B cell (primary cell): Measurements from ENCODE around the gene PCNX3. TPM values are rescaled to one million over a fixed set of nuclear protein-coding genes. Genes with fewer than 3 reads are reported as not detected.

Experiments used
- ATAC-seq: fragments of 200-7000 bp; cut with Tn5 transposase; one replicate; pipeline ENCODE4 v1.10.0; 2021; ENCODE audit warnings: low read depth, mild to moderate bottlenecking, moderate number of reproducible peaks, moderate library complexity
- CTCF ChIA-PET: fragments of 350-600 bp; sonication (Branson Sonifier 250); formaldehyde crosslinking; loops from one replicate; lab custom pipeline; 2021; ENCODE audit warnings: antibody characterized with exemption, inconsistent platforms; lab: Charles Lee
- POLR2A ChIA-PET: fragments of 350-600 bp; sonication (Branson Sonifier 250); formaldehyde crosslinking; loops from one replicate; lab custom pipeline; 2021; ENCODE audit warnings: antibody characterized with exemption; lab: Charles Lee
- DNase-seq: peaks from one replicate; pipeline ENCODE4 v3.0.0; 2013
- H2AFZ ChIP-seq: 2 replicates; pipeline ENCODE4 v1.6.1; 2012; ENCODE audit warnings: mild to moderate bottlenecking, low read depth, low read length; ENCODE audit not compliant: insufficient read depth, poor library complexity, severe bottlenecking
- H3K27ac ChIP-seq, 2 donors: 1 replicate in 1 of 2; 2 replicates in 1 of 2; pipeline ENCODE4 v1.5.1; 2012 to 2013; ENCODE audit warnings: low read length in 2 of 2, mild to moderate bottlenecking in 2 of 2, moderate library complexity in 1 of 2
- H3K27me3 ChIP-seq, 4 experiments: fragments of 200-600 bp in 1 of 4; sonication (generic) in 1 of 4; replicated peaks in 1 of 4; 1 replicate in 2 of 4; 2 replicates in 2 of 4; pipeline versions ENCODE4 v1.6.1 to v1.7.0; 2013 to 2016; ENCODE audit warnings: low read length in 3 of 4, mild to moderate bottlenecking in 2 of 4, mixed read lengths in 1 of 4, moderate library complexity in 1 of 4; ENCODE audit not compliant: insufficient read depth in 4 of 4, control insufficient read depth in 3 of 4; ENCODE audit errors: control extremely low read depth in 1 of 4
- H3K36me3 ChIP-seq, 2 experiments: replicated peaks in 1 of 2; 1 replicate in 1 of 2; 2 replicates in 1 of 2; pipeline versions ENCODE4 v1.6.1 to v1.7.1; 2013; ENCODE audit warnings: low read length in 1 of 2; ENCODE audit not compliant: insufficient read depth in 2 of 2, control insufficient read depth in 1 of 2; ENCODE audit errors: control extremely low read depth in 1 of 2, extremely low read depth in 1 of 2
- H3K4me1 ChIP-seq, 2 donors: fragments of 200-600 bp in 1 of 2; sonication (generic) in 1 of 2; 1 replicate in 1 of 2; 2 replicates in 1 of 2; pipeline versions ENCODE4 v1.5.1 to v1.6.1; 2013 to 2017; ENCODE audit warnings: low read length in 2 of 2; ENCODE audit not compliant: control insufficient read depth in 2 of 2, insufficient read depth in 2 of 2
- H3K4me2 ChIP-seq: replicated peaks from 2 replicates; pipeline ENCODE3; 2012; ENCODE audit warnings: mild to moderate bottlenecking, low read depth, low read length; ENCODE audit not compliant: poor library complexity, severe bottlenecking
- H3K4me3 ChIP-seq, 5 experiments: fragments of 200-600 bp in 1 of 5; sonication (generic) in 1 of 5; 1 replicate in 3 of 5; 2 replicates in 2 of 5; pipeline versions ENCODE4 v1.5.1 to v1.7.0; 2011 to 2016; ENCODE audit warnings: low read length in 4 of 5, mild to moderate bottlenecking in 4 of 5, low read depth in 2 of 5, control low read depth in 1 of 5, moderate library complexity in 1 of 5; ENCODE audit not compliant: insufficient read depth in 1 of 5; ENCODE audit errors: control extremely low read depth in 1 of 5, extremely low read depth in 1 of 5
- H3K79me2 ChIP-seq: fragments of 200-600 bp; sonication (generic); one replicate; pipeline ENCODE4 v1.6.0; 2016; ENCODE audit warnings: low read length; ENCODE audit not compliant: control insufficient read depth, insufficient read depth
- H3K9ac ChIP-seq: fragments of 200-600 bp; sonication (generic); 2 replicates; pipeline ENCODE4 v1.6.1; 2017; ENCODE audit warnings: mild to moderate bottlenecking, low read length, moderate library complexity
- H3K9me3 ChIP-seq, 3 donors: one replicate each; pipeline versions ENCODE4 v1.6.1 to v1.7.1; 2013; ENCODE audit warnings: low read length in 2 of 3; ENCODE audit not compliant: control insufficient read depth in 2 of 3, insufficient read depth in 1 of 3; ENCODE audit errors: control extremely low read depth in 1 of 3
- H4K20me1 ChIP-seq: 2 replicates; pipeline ENCODE4 v1.6.0; 2012; ENCODE audit warnings: mild to moderate bottlenecking, low read length; ENCODE audit not compliant: insufficient read depth, control insufficient read depth, poor library complexity, severe bottlenecking
- H3K27ac Mint-ChIP-seq: one replicate; pipeline ENCODE4 v1.8.0; 2021; ENCODE audit warnings: mixed read lengths
- H3K27me3 Mint-ChIP-seq: one replicate; pipeline ENCODE4 v1.8.0; 2021; ENCODE audit warnings: mixed read lengths
- H3K4me1 Mint-ChIP-seq: one replicate; pipeline ENCODE4 v1.8.0; 2021; ENCODE audit warnings: mixed read lengths
- H3K4me3 Mint-ChIP-seq: one replicate; pipeline ENCODE4 v1.8.0; 2021; ENCODE audit warnings: mixed read lengths
- H3K9me3 Mint-ChIP-seq: one replicate; pipeline ENCODE4 v1.8.0; 2022; ENCODE audit warnings: mixed read lengths; ENCODE audit not compliant: insufficient read depth
- EZH2 ChIP-seq: IDR thresholded peaks from 2 replicates; pipeline ENCODE4 v1.6.1; 2012; ENCODE audit warnings: borderline replicate concordance, low read depth, mild to moderate bottlenecking, moderate library complexity, low read length; ENCODE audit not compliant: insufficient read depth, poor library complexity, severe bottlenecking
- WGBS: methylation state at CpG from one replicate; pipeline ENCODE4 v1.1.5; 2013; ENCODE audit warnings: missing lambda C conversion rate; ENCODE audit not compliant: insufficient coverage; 5-methylcytosine and 5-hydroxymethylcytosine counted together
- intact Hi-C: fragments of 100-400 bp; cut with micrococcal nuclease; formaldehyde crosslinking; loops from one replicate; pipeline ENCODE4 v1.10.0; 2022
- polyA plus RNA-seq: library from polyadenylated mRNA; depleted of rRNA; stranded (reverse); fragments of >200 nt; gene quantifications from 2 replicates; pipeline ENCODE4 v1.2.3, GENCODE V29; 2012
- total RNA-seq, 2 donors: library from RNA; stranded (reverse); fragments of 120-200 nt in 1 of 2; gene quantifications; 1 replicate in 1 of 2; 2 replicates in 1 of 2; pipeline versions ENCODE4 v1.2.3 to v1.2.4, GENCODE V29; 2013 to 2022
- TF ChIP-seq, protein P1 (sequence below): fragments of 200-600 bp; IDR thresholded peaks from one replicate; pipeline ENCODE4 v1.8.0; 2022; ENCODE audit warnings: antibody characterized with exemption, mild to moderate bottlenecking

The PCNX3 gene
- total and polyA plus RNA-seq, 2 donors (not counting 1 experiment from before 2014, with no cell fraction given): 61.5 to 62.8 TPM

DNA sequence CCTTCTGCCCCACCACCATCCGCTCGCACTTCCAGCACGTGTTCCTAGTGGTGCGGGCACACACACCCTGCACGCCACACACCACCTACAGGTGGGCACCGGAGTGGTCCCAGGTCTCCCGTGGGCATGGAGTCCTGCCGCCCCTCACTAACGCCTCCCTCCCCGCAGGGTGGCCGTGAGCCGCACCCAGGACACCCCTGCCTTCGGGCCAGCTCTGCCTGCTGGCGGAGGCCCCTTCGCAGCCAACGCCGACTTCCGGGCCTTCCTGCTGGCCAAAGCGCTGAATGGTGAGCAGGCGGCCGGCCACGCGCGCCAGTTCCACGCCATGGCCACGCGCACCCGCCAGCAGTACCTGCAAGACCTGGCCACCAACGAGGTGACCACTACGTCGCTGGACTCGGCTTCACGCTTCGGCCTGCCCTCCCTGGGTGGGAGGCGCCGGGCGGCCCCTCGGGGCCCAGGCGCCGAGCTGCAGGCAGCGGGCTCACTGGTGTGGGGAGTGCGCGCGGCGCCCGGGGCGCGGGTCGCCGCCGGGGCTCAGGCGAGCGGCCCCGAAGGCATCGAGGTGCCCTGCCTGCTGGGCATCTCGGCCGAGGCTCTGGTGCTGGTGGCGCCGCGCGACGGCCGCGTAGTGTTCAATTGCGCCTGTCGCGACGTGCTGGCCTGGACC lies 30.8 kb downstream of the PCNX3 start:
- Histone ChIP-seq H3K9ac (no peak overlapping the region), H3K27ac (no peak overlapping the region), H3K79me2 (peaks cover 29% of the 10 kb centered on the region), H4K20me1 (peaks cover 93% of the 10 kb centered on the region), H3K36me3 (peaks cover 0 to 86% of the 10 kb centered on the region in 2 experiments), H3K4me2 (no peak overlapping the region), H3K9me3 (no peaks in the 10 kb centered on the region), H2AFZ (no peak overlapping the region), H3K4me3 (no peak overlapping the region), H3K4me1 (peaks cover 18 to 46% of the 10 kb centered on the region in 2 donors), H3K27me3 (no peaks in the 10 kb centered on the region)
- ChIA-PET POLR2A (interaction anchor here (0.6 kb wide), 2 partner anchors 9 to 313 kb away, joined by 3 to 6 read pairs; no protein-coding TSS in a partner anchor), CTCF (no interaction called here)
- H3K27me3 Mint-ChIP-seq: no peaks in the 10 kb centered on the region
- 98% methylated on average over 68 of the region's 68 CpGs for WGBS
- TF ChIP-seq, protein P1, sequence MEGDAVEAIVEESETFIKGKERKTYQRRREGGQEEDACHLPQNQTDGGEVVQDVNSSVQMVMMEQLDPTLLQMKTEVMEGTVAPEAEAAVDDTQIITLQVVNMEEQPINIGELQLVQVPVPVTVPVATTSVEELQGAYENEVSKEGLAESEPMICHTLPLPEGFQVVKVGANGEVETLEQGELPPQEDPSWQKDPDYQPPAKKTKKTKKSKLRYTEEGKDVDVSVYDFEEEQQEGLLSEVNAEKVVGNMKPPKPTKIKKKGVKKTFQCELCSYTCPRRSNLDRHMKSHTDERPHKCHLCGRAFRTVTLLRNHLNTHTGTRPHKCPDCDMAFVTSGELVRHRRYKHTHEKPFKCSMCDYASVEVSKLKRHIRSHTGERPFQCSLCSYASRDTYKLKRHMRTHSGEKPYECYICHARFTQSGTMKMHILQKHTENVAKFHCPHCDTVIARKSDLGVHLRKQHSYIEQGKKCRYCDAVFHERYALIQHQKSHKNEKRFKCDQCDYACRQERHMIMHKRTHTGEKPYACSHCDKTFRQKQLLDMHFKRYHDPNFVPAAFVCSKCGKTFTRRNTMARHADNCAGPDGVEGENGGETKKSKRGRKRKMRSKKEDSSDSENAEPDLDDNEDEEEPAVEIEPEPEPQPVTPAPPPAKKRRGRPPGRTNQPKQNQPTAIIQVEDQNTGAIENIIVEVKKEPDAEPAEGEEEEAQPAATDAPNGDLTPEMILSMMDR: no peak
- TF ChIP-seq EZH2: no peak
- ATAC-seq: no peak
- no peaks in the 10 kb centered on the region for H3K9me3 Mint-ChIP-seq
- DNase-seq: no peak
- intact Hi-C loops: no loop called here
- peaks cover 46% of the 10 kb centered on the region for H3K4me1 Mint-ChIP-seq
- no peak overlapping the region for H3K27ac Mint-ChIP-seq
- no peak overlapping the region for H3K4me3 Mint-ChIP-seq

GRCh38 chr11:65646958-65647701 lies 31.6 kb downstream of the PCNX3 start:
- Histone ChIP-seq H3K27ac (no peak overlapping the region), H3K4me3 (no peak overlapping the region), H2AFZ (no peak overlapping the region), H3K36me3 (peaks cover 0 to 85% of the 10 kb centered on the region in 2 experiments), H3K9ac (no peak overlapping the region), H3K9me3 (no peaks in the 10 kb centered on the region), H3K27me3 (no peaks in the 10 kb centered on the region), H3K4me1 (peaks cover 17 to 46% of the 10 kb centered on the region in 2 donors), H3K79me2 (peaks cover 22% of the 10 kb centered on the region), H4K20me1 (peaks cover 91% of the 10 kb centered on the region), H3K4me2 (no peak overlapping the region)
- intact Hi-C loops: no loop called here
- no peak overlapping the region for H3K4me3 Mint-ChIP-seq
- DNase-seq: no peak
- ChIA-PET CTCF (no interaction called here), POLR2A (no interaction called here)
- H3K4me1 Mint-ChIP-seq: peaks cover 47% of the 10 kb centered on the region
- H3K27me3 Mint-ChIP-seq: no peaks in the 10 kb centered on the region
- ATAC-seq: no peak
- H3K27ac Mint-ChIP-seq: no peak overlapping the region
- WGBS: 96% methylated on average over 87 of the region's 87 CpGs
- H3K9me3 Mint-ChIP-seq: no peaks in the 10 kb centered on the region
- TF ChIP-seq, protein P1: no peak
- TF ChIP-seq EZH2: no peak
